GDM1 (cell line): Measurements from ENCODE around the gene ICAM1.
"Not testable (repeated sequence)": the region's sequence is repeated elsewhere in the genome, so short reads cannot be mapped to it uniquely, and the experiment has no call there.

Experiments
- DNase-seq: peaks from one replicate; lab custom pipeline; 2025; lab: John Stamatoyannopoulos, UW

ICAM1 gene

GRCh38 chr19:10241826-10242449, 29.0 kb upstream of the ICAM1 start:
- not testable (repeated sequence) for DNase-seq

- DNase-seq: no peak
Measured at GRCh38 chr19:10243606-10244005, 27.3 kb upstream of the ICAM1 start.

GRCh38 chr19:10245189-10245939, 25.6 kb upstream of the ICAM1 start:
- no peak for DNase-seq

GRCh38 chr19:10246511-10246910, 24.4 kb upstream of the ICAM1 start:
- DNase-seq: no peak

GRCh38 chr19:10251792-10252694, 18.9 kb upstream of the ICAM1 start, which contains the start of gene MRPL4:
MRPL4 (plus strand) TSS chr19:10252214; CDS start chr19:10252254, 40 bp downstream.
- peak; percentile 95 for DNase-seq

GRCh38 chr19:10252707-10253106, 18.2 kb upstream of the ICAM1 start:
- no peak for DNase-seq

GRCh38 chr19:10254244-10254643, 16.7 kb upstream of the ICAM1 start:
- DNase-seq: no peak

- DNase-seq: no peak
Measured at GRCh38 chr19:10255358-10255757, 15.6 kb upstream of the ICAM1 start.

- no peak for DNase-seq
Measured at GRCh38 chr19:10256551-10256950, 14.4 kb upstream of the ICAM1 start.

- DNase-seq: no peak
Measured at GRCh38 chr19:10256970-10257615, 13.8 kb upstream of the ICAM1 start.

- no peak for DNase-seq
Measured at GRCh38 chr19:10258080-10258710, 12.7 kb upstream of the ICAM1 start.

- peak; percentile 78 for DNase-seq
Measured at GRCh38 chr19:10259162-10259905, 11.6 kb upstream of the ICAM1 start.

- no peak for DNase-seq
Measured at GRCh38 chr19:10260141-10260584, 10.8 kb upstream of the ICAM1 start.

- DNase-seq: no peak
Measured at GRCh38 chr19:10262771-10263170, 8.1 kb upstream of the ICAM1 start.

GRCh38 chr19:10266706-10267105, 4.2 kb upstream of the ICAM1 start:
- no peak for DNase-seq

GRCh38 chr19:10268071-10268470, 2.8 kb upstream of the ICAM1 start:
- DNase-seq: no peak

- peak; percentile 80 for DNase-seq
Measured at GRCh38 chr19:10269333-10270179, 1.4 kb upstream of the ICAM1 start.

- DNase-seq: peak; percentile 72
Measured at GRCh38 chr19:10270180-10270615, 722 bp upstream of the ICAM1 start.

- DNase-seq: no peak
Measured at GRCh38 chr19:10271543-10272086, 695 bp downstream of the ICAM1 start.
